Measurements from ENCODE around the gene LARP7.
A peak's percentile ranks its signal among the peaks of the same experiment; 100 is the strongest.
"Not testable (repeated sequence)": the region's sequence is repeated elsewhere in the genome, so short reads cannot be mapped to it uniquely, and the experiment has no call there.

Gene LARP7

DNA sequence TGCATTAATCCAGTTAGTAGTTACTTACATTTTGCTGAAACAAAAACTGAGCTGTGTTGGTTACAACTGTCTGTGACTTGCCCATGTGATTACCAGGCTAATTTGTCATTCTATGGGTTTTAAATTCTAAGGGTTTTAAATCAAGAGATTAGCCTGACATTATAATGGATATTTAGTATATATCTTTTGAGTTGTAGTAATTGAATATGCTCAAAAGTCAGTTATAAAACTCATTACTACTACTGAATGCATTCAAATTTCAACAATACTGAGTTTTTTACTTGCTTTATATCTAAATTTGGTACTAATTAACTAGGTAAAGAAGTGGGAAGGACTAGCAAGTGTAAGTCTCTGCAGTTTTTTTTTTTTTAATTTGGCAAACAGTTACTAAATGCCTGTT lies 14.7 kb downstream of the LARP7 start:
- DNase-seq = no peak

DNA sequence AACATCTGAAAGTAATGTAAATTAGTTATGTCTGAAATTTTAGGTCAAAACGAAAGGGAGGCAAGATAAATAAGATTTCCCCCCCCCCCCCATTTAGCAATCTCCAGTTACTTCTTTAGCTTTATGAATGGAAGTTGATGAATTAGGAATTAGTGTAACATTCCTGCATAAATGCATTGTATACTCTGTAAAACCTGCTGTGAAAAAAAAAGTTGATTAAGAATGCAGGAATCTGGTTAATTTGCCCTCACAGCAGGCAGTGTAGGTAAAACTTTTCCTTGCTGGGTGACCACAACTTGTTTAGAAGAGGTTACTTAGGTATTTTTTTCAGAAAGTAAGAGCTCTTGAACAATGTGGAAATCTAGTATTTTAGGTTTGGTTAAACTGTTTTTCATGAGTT lies 15.3 kb downstream of the LARP7 start:
- DNase-seq = no peak

GRCh38 chr4:112655270-112655669 lies 18.3 kb downstream of the LARP7 start:
- no peak for DNase-seq

DNA sequence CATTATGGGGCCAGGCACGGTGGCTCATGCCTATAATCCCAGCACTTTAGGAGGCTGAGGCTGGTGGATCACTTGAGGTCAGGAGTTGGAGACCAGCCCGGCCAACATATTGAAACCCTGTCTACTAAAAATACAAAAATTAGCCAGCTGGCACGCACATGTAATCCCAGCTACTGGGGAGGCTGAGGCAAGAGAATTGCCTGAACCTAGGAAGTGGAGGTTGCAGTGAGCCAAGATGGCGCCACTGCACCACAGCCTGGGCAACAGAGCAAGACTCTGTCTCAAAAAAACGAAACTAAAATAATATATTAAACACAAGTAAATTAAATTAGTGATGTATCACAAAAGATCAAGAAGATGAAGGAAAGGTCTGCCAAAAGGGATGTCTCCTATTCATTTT lies 19.2 kb downstream of the LARP7 start:
- not testable (repeated sequence) for DNase-seq

DNA sequence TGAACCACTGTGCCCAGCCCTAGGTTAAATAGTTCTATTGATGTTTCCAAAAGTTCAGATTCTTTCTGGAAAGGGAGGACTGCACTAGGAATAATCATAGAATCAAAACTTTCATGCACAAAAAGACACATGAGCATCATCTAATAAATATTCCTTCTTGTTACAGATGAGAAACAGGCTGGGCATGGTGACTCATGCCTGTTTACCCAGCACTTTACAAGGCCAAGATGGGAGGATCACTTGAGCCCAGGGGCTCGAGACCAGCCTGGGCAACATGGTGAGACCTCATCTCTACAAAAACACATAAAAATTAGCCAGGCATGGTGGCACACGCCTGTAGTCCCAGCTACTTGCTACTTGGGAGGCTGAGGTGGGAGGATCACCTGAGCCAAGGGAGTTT lies 27.7 kb downstream of the LARP7 start:
- no peak for DNase-seq

DNA sequence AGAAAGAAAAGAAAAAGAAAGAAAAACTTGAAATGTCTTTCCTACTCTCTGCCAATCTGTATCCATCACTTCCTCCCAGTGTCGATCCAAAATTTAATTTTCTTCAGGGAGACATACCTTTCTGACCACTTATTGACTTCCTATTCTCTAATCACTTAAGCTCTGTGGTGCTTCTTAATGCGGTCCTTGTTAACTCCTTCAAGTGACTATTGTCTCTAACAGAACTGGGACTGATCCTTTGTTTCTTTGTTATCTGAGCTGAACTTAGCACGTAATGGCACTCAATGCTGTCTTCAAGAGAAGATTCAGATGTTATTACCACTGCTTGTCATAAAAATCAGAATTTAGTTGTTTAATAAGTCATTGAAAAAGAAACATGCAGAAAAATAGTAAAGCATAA lies 31.2 kb downstream of the LARP7 start:
- DNase-seq = no peak

DNA sequence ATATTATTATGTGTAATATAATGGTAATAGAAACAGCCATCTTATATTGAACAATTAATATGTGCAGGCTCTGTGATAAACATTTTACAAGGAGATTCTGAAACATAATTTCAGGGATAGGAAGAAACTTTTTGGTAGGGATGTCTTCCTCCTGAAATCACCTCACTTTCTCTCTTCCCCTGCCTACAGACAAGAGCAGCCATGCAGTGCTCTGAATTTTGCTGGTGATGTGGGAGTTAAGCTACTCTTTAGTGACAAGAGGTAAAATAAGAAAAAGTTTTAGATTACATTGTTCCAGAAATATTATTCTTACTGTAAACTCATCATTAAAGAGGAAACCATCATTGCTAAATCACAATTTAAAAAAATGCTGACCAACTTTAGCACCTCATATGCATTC lies 36.1 kb downstream of the LARP7 start:
- DNase-seq = no peak

DNA sequence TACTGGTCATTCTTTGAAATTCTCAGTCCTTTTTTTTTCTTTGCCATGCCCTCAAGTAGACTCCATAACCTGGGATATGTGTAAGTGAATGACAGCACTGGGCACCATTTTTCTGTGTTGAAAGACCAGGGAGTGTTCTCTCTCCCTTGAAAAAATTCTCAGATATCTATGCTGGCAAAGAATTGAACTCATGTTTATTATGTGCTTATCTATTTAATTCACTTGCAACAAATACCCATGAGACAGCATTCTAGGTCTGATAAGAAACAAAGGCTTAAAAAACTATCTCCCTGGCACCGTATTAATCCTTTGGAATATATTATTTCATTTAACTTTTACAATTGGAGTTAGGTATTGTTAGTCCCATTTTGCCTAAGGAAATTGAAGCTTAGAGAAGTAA lies 36.7 kb downstream of the LARP7 start:
- DNase-seq = no peak

DNA sequence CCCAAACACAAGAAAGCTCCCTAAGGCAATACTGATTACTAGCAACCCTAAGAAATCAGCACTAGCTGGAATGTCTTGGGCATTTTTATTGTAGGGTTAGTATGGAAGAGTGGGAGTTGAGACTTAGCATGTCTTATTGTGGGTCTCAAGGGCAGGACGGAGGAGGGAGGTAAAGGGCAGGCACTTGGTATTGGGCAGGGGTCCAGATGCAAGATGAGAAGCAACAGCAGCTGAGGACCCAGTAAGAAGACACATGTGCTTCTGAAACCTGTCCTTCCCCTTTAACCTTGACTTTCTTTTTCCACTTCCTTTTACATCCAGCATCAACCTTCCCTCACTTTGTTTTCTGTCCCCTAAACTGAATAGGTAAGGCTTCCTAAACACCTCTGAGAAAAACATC lies 37.4 kb downstream of the LARP7 start:
- no peak for DNase-seq

DNA sequence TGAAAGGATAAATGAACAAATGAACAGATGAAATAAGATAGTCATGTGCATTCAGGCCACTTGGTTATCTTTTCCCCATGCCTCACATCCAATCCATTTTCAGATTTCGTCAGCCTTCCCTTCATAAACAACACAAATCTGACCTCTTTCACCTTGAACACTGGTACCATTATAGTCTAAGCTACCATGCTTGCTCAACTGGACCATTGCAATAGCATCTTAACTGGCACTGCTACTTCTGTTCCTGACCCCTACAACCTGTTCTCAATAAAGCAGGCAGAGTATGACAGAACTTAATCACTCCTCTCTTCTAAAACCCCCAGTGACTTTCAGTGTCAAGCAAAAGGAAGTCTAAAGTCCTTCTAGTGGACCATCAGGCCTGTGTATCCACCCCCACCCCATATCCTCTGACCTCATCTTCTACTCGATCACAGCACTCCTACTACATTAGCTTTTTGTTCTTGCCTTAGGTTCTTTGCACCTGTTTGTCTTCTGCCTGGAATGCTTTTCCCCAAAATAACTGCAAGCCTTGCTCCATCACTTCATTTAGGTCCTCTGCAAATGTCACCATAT lies 40.7 kb downstream of the LARP7 start:
- no peak for DNase-seq

- no peak for DNase-seq
Observed at GRCh38 chr4:112680996-112681395, 44.1 kb downstream of the LARP7 start.

GRCh38 chr4:112693507-112693906 lies 56.6 kb downstream of the LARP7 start:
- no peak for DNase-seq

GRCh38 chr4:112700679-112701078 lies 63.7 kb downstream of the LARP7 start:
- no peak for DNase-seq

GRCh38 chr4:112702892-112703291 lies 65.9 kb downstream of the LARP7 start:
- no peak for DNase-seq

DNA sequence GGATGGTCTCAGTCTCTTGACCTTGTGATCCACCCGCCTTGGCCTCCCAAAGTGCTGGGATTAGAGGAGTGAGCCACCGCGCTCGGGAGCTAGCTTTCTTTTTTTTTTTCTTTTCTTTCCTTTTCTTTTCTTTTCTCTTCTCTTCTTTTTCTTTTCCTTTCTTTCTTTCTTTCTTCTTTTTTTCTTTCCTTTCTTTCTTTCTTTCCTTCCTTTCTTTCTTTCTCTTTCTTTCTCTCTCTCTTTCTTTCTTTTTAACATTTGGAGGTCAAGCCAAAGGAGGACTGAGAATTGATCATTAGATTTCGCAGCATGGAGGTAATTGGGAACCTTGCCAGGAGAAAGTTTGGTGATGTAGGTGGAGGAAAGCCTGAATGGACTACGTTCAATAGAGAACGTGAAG lies 67.4 kb downstream of the LARP7 start:
- DNase-seq = no peak

- peak; percentile 5 for DNase-seq
Observed at GRCh38 chr4:112704991-112705845, 68.3 kb downstream of the LARP7 start.

DNA sequence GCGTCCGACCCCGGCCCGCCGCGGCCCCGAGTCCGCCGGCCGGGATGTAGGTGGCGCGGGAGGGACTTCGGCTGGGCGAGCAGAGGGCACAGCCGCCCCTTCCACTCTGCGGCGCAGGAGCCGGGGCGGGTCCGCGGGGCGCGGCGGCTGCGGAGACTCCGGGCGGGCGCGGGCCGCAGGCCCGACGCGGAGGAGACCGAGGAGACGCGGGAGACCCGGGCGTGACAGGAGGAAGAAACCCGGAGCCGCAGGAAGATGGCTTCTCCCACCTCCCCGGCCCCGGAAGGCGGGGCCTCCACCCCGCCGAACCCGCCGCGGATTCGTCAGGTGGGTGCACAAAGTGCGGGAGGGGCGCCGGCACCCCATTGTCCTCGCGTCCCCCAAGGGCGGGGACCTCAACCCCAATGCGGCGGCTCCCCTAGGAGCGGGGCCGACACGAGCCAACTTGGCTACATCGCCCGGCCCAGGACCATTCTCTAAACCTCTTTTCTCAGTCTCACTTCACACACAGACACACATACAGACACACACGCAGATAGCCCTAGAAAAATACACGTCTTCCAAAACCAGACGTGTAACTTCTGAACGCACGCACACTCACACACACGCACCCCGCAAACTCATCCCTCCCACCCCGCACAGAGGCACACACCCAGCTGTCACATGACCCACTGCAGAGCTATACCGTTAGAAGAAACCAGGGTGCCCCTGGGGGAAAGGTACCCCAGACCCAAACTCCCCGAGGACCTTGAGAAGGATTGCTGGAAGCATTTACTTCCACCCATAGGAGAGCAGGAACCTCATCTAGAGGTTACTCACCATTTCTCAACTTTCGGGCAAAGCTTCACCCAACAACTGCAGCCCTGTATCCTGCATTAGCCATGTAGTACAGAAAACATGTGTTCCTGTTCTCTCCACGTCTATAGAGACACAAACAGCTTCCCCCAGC lies 69.2 kb downstream of the LARP7 start:
- not testable (repeated sequence) for DNase-seq

DNA sequence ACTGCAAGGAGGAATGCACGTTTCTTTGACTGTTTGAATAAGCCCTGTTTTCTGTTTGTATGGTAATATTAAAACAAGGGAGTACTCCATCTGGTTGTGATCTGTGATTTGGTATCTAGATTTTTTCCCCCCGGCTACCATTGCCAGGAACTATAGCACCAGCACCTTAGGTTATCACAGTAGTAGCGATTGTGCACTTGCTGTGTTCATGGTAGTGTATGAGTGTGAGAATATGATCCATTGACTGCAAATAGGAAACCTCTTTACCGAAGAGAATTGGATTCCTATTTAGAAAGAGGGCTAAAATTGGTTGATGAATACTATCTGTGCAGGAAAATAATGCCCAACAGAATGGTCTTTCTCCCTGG lies 69.9 kb downstream of the LARP7 start:
- DNase-seq = no peak

Data from NCI-H146 (cell line).